ENCODE data around the gene APOA5. TPM values are rescaled to one million over a fixed set of nuclear protein-coding genes. Genes with fewer than 3 reads are reported as not detected.

APOA5 gene
- total RNA-seq, 1 experiment from 2014 or later: 0.20 TPM

DNA sequence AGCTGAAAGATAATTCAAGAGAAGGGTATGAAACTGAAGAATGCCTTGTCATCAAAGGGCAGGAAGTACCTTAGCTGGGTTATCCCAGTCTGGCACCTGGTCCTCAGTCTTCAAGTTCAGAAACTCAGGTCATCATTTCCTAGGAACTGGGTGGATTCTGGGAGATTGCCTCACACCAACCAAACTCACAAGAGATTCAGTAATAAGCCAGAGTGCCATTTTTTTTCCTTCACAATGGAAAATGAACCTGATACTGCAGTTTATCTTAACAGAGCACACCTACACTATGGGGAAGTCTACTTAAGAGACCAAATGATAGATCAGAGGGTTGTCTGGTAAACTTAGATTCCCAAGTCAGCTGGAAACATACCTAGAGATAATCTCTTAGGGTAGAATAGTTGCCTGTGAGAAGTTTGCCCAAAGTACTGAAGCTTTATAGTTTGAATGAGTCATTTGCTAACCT is 15.1 kb downstream of the APOA5 start (continued):
- TF ChIP-seq, protein P1, sequence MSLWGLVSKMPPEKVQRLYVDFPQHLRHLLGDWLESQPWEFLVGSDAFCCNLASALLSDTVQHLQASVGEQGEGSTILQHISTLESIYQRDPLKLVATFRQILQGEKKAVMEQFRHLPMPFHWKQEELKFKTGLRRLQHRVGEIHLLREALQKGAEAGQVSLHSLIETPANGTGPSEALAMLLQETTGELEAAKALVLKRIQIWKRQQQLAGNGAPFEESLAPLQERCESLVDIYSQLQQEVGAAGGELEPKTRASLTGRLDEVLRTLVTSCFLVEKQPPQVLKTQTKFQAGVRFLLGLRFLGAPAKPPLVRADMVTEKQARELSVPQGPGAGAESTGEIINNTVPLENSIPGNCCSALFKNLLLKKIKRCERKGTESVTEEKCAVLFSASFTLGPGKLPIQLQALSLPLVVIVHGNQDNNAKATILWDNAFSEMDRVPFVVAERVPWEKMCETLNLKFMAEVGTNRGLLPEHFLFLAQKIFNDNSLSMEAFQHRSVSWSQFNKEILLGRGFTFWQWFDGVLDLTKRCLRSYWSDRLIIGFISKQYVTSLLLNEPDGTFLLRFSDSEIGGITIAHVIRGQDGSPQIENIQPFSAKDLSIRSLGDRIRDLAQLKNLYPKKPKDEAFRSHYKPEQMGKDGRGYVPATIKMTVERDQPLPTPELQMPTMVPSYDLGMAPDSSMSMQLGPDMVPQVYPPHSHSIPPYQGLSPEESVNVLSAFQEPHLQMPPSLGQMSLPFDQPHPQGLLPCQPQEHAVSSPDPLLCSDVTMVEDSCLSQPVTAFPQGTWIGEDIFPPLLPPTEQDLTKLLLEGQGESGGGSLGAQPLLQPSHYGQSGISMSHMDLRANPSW (CRISPR knock-in tag; conservative IDR thresholded peaks at IDR 0.05; ENCODE audit: low read depth): no peak

GRCh38 chr11:116775975-116776374 is 15.7 kb downstream of the APOA5 start:
- DNase-seq (ENCODE audit: low spot score) (no peak), ATAC-seq (no peak)
- H3K27ac Mint-ChIP-seq: no peak overlapping the region; the same call in 1 of the 2 replicates
- no peak overlapping the region for H3K4me3 Mint-ChIP-seq
- peaks cover 41% of the 10 kb centered on the region for H3K36me3 Mint-ChIP-seq
- CTCF ChIA-PET: interaction anchor here (1.2 to 2.6 kb wide), 2 partner anchors 15 to 53 kb away, joined by 3 to 12 read pairs; partner anchors contain the start of gene APOA5
- POLR2A ChIA-PET: no interaction called here
- no peaks in the 10 kb centered on the region for H3K9me3 Mint-ChIP-seq
- H3K27me3 Mint-ChIP-seq (ENCODE audit: low read depth): no peaks in the 10 kb centered on the region
- TF ChIP-seq, protein P2, sequence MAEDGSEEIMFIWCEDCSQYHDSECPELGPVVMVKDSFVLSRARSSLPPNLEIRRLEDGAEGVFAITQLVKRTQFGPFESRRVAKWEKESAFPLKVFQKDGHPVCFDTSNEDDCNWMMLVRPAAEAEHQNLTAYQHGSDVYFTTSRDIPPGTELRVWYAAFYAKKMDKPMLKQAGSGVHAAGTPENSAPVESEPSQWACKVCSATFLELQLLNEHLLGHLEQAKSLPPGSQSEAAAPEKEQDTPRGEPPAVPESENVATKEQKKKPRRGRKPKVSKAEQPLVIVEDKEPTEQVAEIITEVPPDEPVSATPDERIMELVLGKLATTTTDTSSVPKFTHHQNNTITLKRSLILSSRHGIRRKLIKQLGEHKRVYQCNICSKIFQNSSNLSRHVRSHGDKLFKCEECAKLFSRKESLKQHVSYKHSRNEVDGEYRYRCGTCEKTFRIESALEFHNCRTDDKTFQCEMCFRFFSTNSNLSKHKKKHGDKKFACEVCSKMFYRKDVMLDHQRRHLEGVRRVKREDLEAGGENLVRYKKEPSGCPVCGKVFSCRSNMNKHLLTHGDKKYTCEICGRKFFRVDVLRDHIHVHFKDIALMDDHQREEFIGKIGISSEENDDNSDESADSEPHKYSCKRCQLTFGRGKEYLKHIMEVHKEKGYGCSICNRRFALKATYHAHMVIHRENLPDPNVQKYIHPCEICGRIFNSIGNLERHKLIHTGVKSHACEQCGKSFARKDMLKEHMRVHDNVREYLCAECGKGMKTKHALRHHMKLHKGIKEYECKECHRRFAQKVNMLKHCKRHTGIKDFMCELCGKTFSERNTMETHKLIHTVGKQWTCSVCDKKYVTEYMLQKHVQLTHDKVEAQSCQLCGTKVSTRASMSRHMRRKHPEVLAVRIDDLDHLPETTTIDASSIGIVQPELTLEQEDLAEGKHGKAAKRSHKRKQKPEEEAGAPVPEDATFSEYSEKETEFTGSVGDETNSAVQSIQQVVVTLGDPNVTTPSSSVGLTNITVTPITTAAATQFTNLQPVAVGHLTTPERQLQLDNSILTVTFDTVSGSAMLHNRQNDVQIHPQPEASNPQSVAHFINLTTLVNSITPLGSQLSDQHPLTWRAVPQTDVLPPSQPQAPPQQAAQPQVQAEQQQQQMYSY (CRISPR knock-in tag; IDR thresholded peaks at IDR 0.05): no peak
- no peak for TF ChIP-seq EMX1 (CRISPR knock-in tag; IDR thresholded peaks at IDR 0.05)
- peaks cover 19% of the 10 kb centered on the region for H3K4me1 Mint-ChIP-seq

DNA sequence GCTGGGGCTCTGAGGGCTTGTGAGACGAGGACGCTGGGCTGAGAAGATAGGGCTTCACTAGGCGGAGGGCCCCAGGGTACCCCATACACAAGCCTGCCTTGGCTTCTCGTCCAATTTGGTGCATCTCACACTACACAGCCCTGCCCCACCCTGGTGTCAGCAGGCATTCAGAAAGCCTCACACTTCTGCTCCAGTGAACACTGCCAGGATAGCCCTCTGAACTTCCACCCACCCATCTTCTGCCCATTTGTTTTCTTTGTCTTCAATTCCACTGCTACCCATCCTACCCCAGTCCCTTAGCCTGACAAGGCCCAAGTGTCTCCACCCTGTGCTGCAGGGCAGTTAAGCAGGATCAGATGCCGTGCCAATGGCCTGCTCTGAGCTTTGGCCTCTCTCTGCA is 17.0 kb downstream of the APOA5 start:
- CTCF ChIA-PET: interaction anchor here (0.5 to 2.6 kb wide), 2 partner anchors 16 to 36 kb away, joined by 3 to 12 read pairs; partner anchors contain the start of gene APOA5
- Mint-ChIP-seq H3K9me3 (no peaks in the 10 kb centered on the region), H3K27ac (no peak overlapping the region; the same call in 1 of the 2 replicates), H3K4me1 (peaks cover 22% of the 10 kb centered on the region), H3K4me3 (no peak overlapping the region; the same call in 1 of the 2 replicates), H3K27me3 (ENCODE audit: low read depth) (no peaks in the 10 kb centered on the region), H3K36me3 (peaks cover 38% of the 10 kb centered on the region)
- no peak for TF ChIP-seq ETV6 (CRISPR knock-in tag; IDR thresholded peaks at IDR 0.05)
- TF ChIP-seq, protein P3, sequence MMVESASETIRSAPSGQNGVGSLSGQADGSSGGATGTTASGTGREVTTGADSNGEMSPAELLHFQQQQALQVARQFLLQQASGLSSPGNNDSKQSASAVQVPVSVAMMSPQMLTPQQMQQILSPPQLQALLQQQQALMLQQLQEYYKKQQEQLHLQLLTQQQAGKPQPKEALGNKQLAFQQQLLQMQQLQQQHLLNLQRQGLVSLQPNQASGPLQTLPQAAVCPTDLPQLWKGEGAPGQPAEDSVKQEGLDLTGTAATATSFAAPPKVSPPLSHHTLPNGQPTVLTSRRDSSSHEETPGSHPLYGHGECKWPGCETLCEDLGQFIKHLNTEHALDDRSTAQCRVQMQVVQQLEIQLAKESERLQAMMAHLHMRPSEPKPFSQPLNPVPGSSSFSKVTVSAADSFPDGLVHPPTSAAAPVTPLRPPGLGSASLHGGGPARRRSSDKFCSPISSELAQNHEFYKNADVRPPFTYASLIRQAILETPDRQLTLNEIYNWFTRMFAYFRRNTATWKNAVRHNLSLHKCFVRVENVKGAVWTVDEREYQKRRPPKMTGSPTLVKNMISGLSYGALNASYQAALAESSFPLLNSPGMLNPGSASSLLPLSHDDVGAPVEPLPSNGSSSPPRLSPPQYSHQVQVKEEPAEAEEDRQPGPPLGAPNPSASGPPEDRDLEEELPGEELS (CRISPR knock-in tag; IDR thresholded peaks at IDR 0.05): no peak
- TF ChIP-seq NFATC4 (CRISPR knock-in tag; IDR thresholded peaks at IDR 0.05): no peak
- TF ChIP-seq, protein P4, sequence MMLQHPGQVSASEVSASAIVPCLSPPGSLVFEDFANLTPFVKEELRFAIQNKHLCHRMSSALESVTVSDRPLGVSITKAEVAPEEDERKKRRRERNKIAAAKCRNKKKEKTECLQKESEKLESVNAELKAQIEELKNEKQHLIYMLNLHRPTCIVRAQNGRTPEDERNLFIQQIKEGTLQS (CRISPR knock-in tag; conservative IDR thresholded peaks at IDR 0.05): no peak
- no peak for TF ChIP-seq TCF7 (CRISPR knock-in tag; IDR thresholded peaks at IDR 0.05; ENCODE audit: low read depth)
- no peak for TF ChIP-seq FOXJ3 (CRISPR knock-in tag; IDR thresholded peaks at IDR 0.05; ENCODE audit: borderline replicate concordance)
- ATAC-seq (no peak), DNase-seq (ENCODE audit: low spot score) (no peak)
- POLR2A ChIA-PET: no interaction called here

Measured in WTC11 (cell line).